Activated CD8-positive, alpha-beta T cell treated with anti-CD3 and anti-CD28 coated beads for 36 hours (primary cell): ENCODE measurements around the gene SF1. TPM values are rescaled to one million over a fixed set of nuclear protein-coding genes. Genes with fewer than 3 reads are reported as not detected.

ENCODE experiments used
- ATAC-seq: fragments of 200-7000 bp; cut with Tn5 transposase; one replicate; pipeline ENCODE4 v1.10.0; 2021; ENCODE audit warnings: mild to moderate bottlenecking, moderate library complexity
- CTCF ChIA-PET: fragments of 350-600 bp; sonication (Branson Sonifier 250); formaldehyde crosslinking; loops from one replicate; lab custom pipeline; 2021; ENCODE audit warnings: antibody characterized with exemption; lab: Charles Lee
- POLR2A ChIA-PET: fragments of 350-600 bp; sonication (Branson Sonifier 250); formaldehyde crosslinking; loops from one replicate; lab custom pipeline; 2021; ENCODE audit warnings: antibody characterized with exemption; lab: Charles Lee
- DNase-seq: peaks from one replicate; pipeline ENCODE4 v3.0.0-alpha.2; 2020
- H3K27ac Mint-ChIP-seq: one replicate; pipeline ENCODE4 v1.8.0; 2021; ENCODE audit warnings: mild to moderate bottlenecking, mixed read lengths
- H3K27me3 Mint-ChIP-seq: one replicate; pipeline ENCODE4 v1.8.0; 2021; ENCODE audit warnings: mixed read lengths
- H3K36me3 Mint-ChIP-seq: one replicate; pipeline ENCODE4 v1.8.0; 2021; ENCODE audit warnings: low read depth, mixed read lengths
- H3K4me1 Mint-ChIP-seq: one replicate; pipeline ENCODE4 v1.8.0; 2021; ENCODE audit warnings: low read depth, mixed read lengths
- H3K4me3 Mint-ChIP-seq: one replicate; pipeline ENCODE4 v1.8.0; 2021; ENCODE audit warnings: mild to moderate bottlenecking, moderate library complexity, mixed read lengths
- H3K9me3 Mint-ChIP-seq: one replicate; pipeline ENCODE4 v1.8.0; 2021; ENCODE audit warnings: mixed read lengths
- CTCF ChIP-seq: fragments of 200-600 bp; IDR thresholded peaks from one replicate; pipeline ENCODE4 v1.8.0; 2022; ENCODE audit warnings: antibody characterized with exemption, mild to moderate bottlenecking
- intact Hi-C: fragments of 100-400 bp; cut with micrococcal nuclease; formaldehyde crosslinking; loops from one replicate; pipeline ENCODE4 v1.10.0; 2022
- total RNA-seq, 2 experiments: library from RNA; stranded (reverse); gene quantifications; one replicate each; pipeline ENCODE4 v1.2.3, GENCODE V29; 2021

SF1 gene
- total RNA-seq, 2 experiments from 2014 or later: 325 to 342 TPM

GRCh38 chr11:64801561-64802369, 23.4 kb upstream of the SF1 start:
- intact Hi-C loops: no loop called here
- ATAC-seq (no peak), DNase-seq (no peak)
- CTCF ChIA-PET: interaction anchor here (4.5 kb wide), 1 partner anchor 14 kb away, joined by 17 read pairs; no protein-coding TSS in a partner anchor
- Mint-ChIP-seq H3K4me3 (peak overlapping the region; percentile 79), H3K36me3 (peaks cover 12% of the 10 kb centered on the region), H3K4me1 (peaks cover 28% of the 10 kb centered on the region), H3K9me3 (no peaks in the 10 kb centered on the region), H3K27me3 (no peaks in the 10 kb centered on the region), H3K27ac (peak overlapping the region; percentile 83)
- POLR2A ChIA-PET: interaction anchor here (0.6 to 2.6 kb wide), 5 partner anchors 9 to 27 kb away, joined by 3 to 7 read pairs (median 3); partner anchors contain the start of gene MEN1
- no peak for TF ChIP-seq CTCF

- Mint-ChIP-seq H3K9me3 (no peaks in the 10 kb centered on the region), H3K27me3 (no peaks in the 10 kb centered on the region), H3K36me3 (peaks cover 15% of the 10 kb centered on the region), H3K4me1 (peaks cover 30% of the 10 kb centered on the region), H3K27ac (peak overlapping the region; percentile 83), H3K4me3 (peak overlapping the region; percentile 37)
- DNase-seq (no peak), ATAC-seq (no peak)
- intact Hi-C loops: no loop called here
- ChIA-PET CTCF (interaction anchor here (3.1 to 4.5 kb wide), 2 partner anchors 13 to 15 kb away, joined by 10 to 17 read pairs; no protein-coding TSS in a partner anchor), POLR2A (interaction anchor here (1.8 to 2.6 kb wide), 2 partner anchors 14 to 26 kb away, joined by 6 to 7 read pairs; no protein-coding TSS in a partner anchor)
- no peak for TF ChIP-seq CTCF
These were observed 22.8 kb upstream of the SF1 start for GRCh38 chr11:64801158-64801464.

- Mint-ChIP-seq H3K27ac (peak overlapping the region; percentile 83), H3K36me3 (peaks cover 15% of the 10 kb centered on the region), H3K4me1 (peaks cover 33% of the 10 kb centered on the region), H3K4me3 (peak overlapping the region; percentile 37), H3K27me3 (no peaks in the 10 kb centered on the region), H3K9me3 (no peaks in the 10 kb centered on the region)
- ChIA-PET CTCF (interaction anchor here (3.1 to 4.5 kb wide), 2 partner anchors 12 to 15 kb away, joined by 10 to 17 read pairs; no protein-coding TSS in a partner anchor), POLR2A (interaction anchor here (1.8 to 2.3 kb wide), 3 partner anchors 16 to 26 kb away, joined by 5 to 8 read pairs (median 6); no protein-coding TSS in a partner anchor)
- intact Hi-C loops: no loop called here
- no peak for TF ChIP-seq CTCF
- ATAC-seq (no peak), DNase-seq (no peak)
These were observed 22.2 kb upstream of the SF1 start for GRCh38 chr11:64800303-64801157.

GRCh38 chr11:64799623-64800302, 21.4 kb upstream of the SF1 start:
- peak overlapping the region; percentile 18 for H3K27ac Mint-ChIP-seq
- ChIA-PET POLR2A (interaction anchor here (0.7 to 2.3 kb wide), 3 partner anchors 15 to 54 kb away, joined by 3 to 8 read pairs (median 5); no protein-coding TSS in a partner anchor), CTCF (interaction anchor here (0.8 to 4.5 kb wide), 4 partner anchors 9 to 14 kb away, joined by 3 to 17 read pairs (median 8); no protein-coding TSS in a partner anchor)
- no peak overlapping the region for H3K4me3 Mint-ChIP-seq
- DNase-seq (no peak), ATAC-seq (no peak)
- H3K27me3 Mint-ChIP-seq: no peaks in the 10 kb centered on the region
- peaks cover 36% of the 10 kb centered on the region for H3K4me1 Mint-ChIP-seq
- H3K9me3 Mint-ChIP-seq: no peaks in the 10 kb centered on the region
- intact Hi-C loops: no loop called here
- no peak for TF ChIP-seq CTCF
- H3K36me3 Mint-ChIP-seq: peaks cover 14% of the 10 kb centered on the region
